Activated CD8-positive, alpha-beta T cell treated with anti-CD3 and anti-CD28 coated beads for 36 hours (primary cell): ENCODE measurements around the gene TM2D1. TPM values are rescaled to one million over a fixed set of nuclear protein-coding genes. Genes with fewer than 3 reads are reported as not detected.

Experiments
- ATAC-seq: fragments of 200-7000 bp; cut with Tn5 transposase; one replicate; pipeline ENCODE4 v1.10.0; 2021; ENCODE audit warnings: mild to moderate bottlenecking, moderate library complexity
- CTCF ChIA-PET: fragments of 350-600 bp; sonication (Branson Sonifier 250); formaldehyde crosslinking; loops from one replicate; lab custom pipeline; 2021; ENCODE audit warnings: antibody characterized with exemption; lab: Charles Lee
- POLR2A ChIA-PET: fragments of 350-600 bp; sonication (Branson Sonifier 250); formaldehyde crosslinking; loops from one replicate; lab custom pipeline; 2021; ENCODE audit warnings: antibody characterized with exemption; lab: Charles Lee
- DNase-seq: peaks from one replicate; pipeline ENCODE4 v3.0.0-alpha.2; 2020
- H3K27ac Mint-ChIP-seq: one replicate; pipeline ENCODE4 v1.8.0; 2021; ENCODE audit warnings: mild to moderate bottlenecking, mixed read lengths
- H3K27me3 Mint-ChIP-seq: one replicate; pipeline ENCODE4 v1.8.0; 2021; ENCODE audit warnings: mixed read lengths
- H3K36me3 Mint-ChIP-seq: one replicate; pipeline ENCODE4 v1.8.0; 2021; ENCODE audit warnings: low read depth, mixed read lengths
- H3K4me1 Mint-ChIP-seq: one replicate; pipeline ENCODE4 v1.8.0; 2021; ENCODE audit warnings: low read depth, mixed read lengths
- H3K4me3 Mint-ChIP-seq: one replicate; pipeline ENCODE4 v1.8.0; 2021; ENCODE audit warnings: mild to moderate bottlenecking, moderate library complexity, mixed read lengths
- H3K9me3 Mint-ChIP-seq: one replicate; pipeline ENCODE4 v1.8.0; 2021; ENCODE audit warnings: mixed read lengths
- CTCF ChIP-seq: fragments of 200-600 bp; IDR thresholded peaks from one replicate; pipeline ENCODE4 v1.8.0; 2022; ENCODE audit warnings: antibody characterized with exemption, mild to moderate bottlenecking
- intact Hi-C: fragments of 100-400 bp; cut with micrococcal nuclease; formaldehyde crosslinking; loops from one replicate; pipeline ENCODE4 v1.10.0; 2022
- total RNA-seq, 2 experiments: library from RNA; stranded (reverse); gene quantifications; one replicate each; pipeline ENCODE4 v1.2.3, GENCODE V29; 2021

The TM2D1 gene
- total RNA-seq, 2 experiments from 2014 or later: 22.6 to 25.2 TPM

GRCh38 chr1:61636376-61636775 is 88.6 kb downstream of the TM2D1 start:
- no peak for TF ChIP-seq CTCF
- ATAC-seq: no peak
- intact Hi-C loops: no loop called here
- no peaks in the 10 kb centered on the region for H3K27me3 Mint-ChIP-seq
- ChIA-PET POLR2A (no interaction called here), CTCF (interaction anchor here (2.0 kb wide), 1 partner anchor 48 kb away, joined by 4 read pairs; no protein-coding TSS in a partner anchor)
- no peak for DNase-seq
- H3K9me3 Mint-ChIP-seq: no peaks in the 10 kb centered on the region
- peaks cover 6% of the 10 kb centered on the region for H3K4me1 Mint-ChIP-seq
- no peaks in the 10 kb centered on the region for H3K36me3 Mint-ChIP-seq
- H3K4me3 Mint-ChIP-seq: no peak overlapping the region
- H3K27ac Mint-ChIP-seq: no peak overlapping the region

- Mint-ChIP-seq H3K4me1 (no peaks in the 10 kb centered on the region), H3K36me3 (no peaks in the 10 kb centered on the region), H3K4me3 (no peak overlapping the region), H3K27me3 (no peaks in the 10 kb centered on the region), H3K27ac (no peak overlapping the region), H3K9me3 (no peaks in the 10 kb centered on the region)
- intact Hi-C loops: no loop called here
- CTCF ChIA-PET: interaction anchor here (2.0 kb wide), 1 partner anchor 47 kb away, joined by 4 read pairs; no protein-coding TSS in a partner anchor
- POLR2A ChIA-PET: no interaction called here
- TF ChIP-seq CTCF: no peak
- DNase-seq: no peak
- no peak for ATAC-seq
These were observed 89.4 kb downstream of the TM2D1 start for GRCh38 chr1:61635557-61635956.

- Mint-ChIP-seq H3K9me3 (no peaks in the 10 kb centered on the region), H3K27ac (no peak overlapping the region), H3K36me3 (no peaks in the 10 kb centered on the region), H3K4me1 (no peaks in the 10 kb centered on the region), H3K4me3 (no peak overlapping the region), H3K27me3 (no peaks in the 10 kb centered on the region)
- ChIA-PET POLR2A (no interaction called here), CTCF (interaction anchor here (1.6 to 2.0 kb wide), 2 partner anchors 9 to 10 kb away, joined by 8 read pairs; no protein-coding TSS in a partner anchor)
- no peak for TF ChIP-seq CTCF
- ATAC-seq (no peak), DNase-seq (no peak)
- intact Hi-C loops: no loop called here
These were observed 93.5 kb downstream of the TM2D1 start for GRCh38 chr1:61631436-61631835.

Other genes with a start within 250 kb of the TM2D1 start
- 1 to 10 TPM; 8.1 to 9.2 TPM for gene PATJ, start 17.3 kb upstream of the TM2D1 start, total RNA-seq